Muscle layer of colon (tissue), 2 donors: ENCODE measurements around the gene WHAMM.
A peak's percentile ranks its signal among the peaks of the same experiment; 100 is the strongest.

Experiments used
- H3K27ac ChIP-seq: one replicate; pipeline ENCODE4 v1.7.0; 2013; ENCODE audit warnings: low read depth, mild to moderate bottlenecking, low read length, moderate library complexity
- H3K27me3 ChIP-seq, 2 donors: one replicate each; pipeline ENCODE4 v1.7.0; 2013; ENCODE audit warnings: low read length in 2 of 2, mild to moderate bottlenecking in 2 of 2; ENCODE audit not compliant: insufficient read depth in 2 of 2, control insufficient read depth in 1 of 2
- H3K36me3 ChIP-seq: one replicate; pipeline ENCODE4 v1.7.0; 2013; ENCODE audit warnings: mild to moderate bottlenecking, low read length; ENCODE audit not compliant: insufficient read depth
- H3K4me1 ChIP-seq: one replicate; pipeline ENCODE4 v1.7.0; 2013; ENCODE audit warnings: mild to moderate bottlenecking, low read length; ENCODE audit not compliant: insufficient read depth
- H3K4me3 ChIP-seq, 2 donors: one replicate each; pipeline ENCODE4 v1.7.0; 2013; ENCODE audit warnings: low read length in 2 of 2, low read depth in 1 of 2, mild to moderate bottlenecking in 1 of 2, moderate library complexity in 1 of 2
- H3K9ac ChIP-seq: one replicate; pipeline ENCODE4 v1.7.0; 2013; ENCODE audit warnings: low read length
- H3K9me3 ChIP-seq: one replicate; pipeline ENCODE4 v1.7.0; 2013; ENCODE audit warnings: mild to moderate bottlenecking, low read length
- donor health status: abdominal sarcoma.
- donor health status: Adenocarcinoma of cecum.

Gene WHAMM

DNA sequence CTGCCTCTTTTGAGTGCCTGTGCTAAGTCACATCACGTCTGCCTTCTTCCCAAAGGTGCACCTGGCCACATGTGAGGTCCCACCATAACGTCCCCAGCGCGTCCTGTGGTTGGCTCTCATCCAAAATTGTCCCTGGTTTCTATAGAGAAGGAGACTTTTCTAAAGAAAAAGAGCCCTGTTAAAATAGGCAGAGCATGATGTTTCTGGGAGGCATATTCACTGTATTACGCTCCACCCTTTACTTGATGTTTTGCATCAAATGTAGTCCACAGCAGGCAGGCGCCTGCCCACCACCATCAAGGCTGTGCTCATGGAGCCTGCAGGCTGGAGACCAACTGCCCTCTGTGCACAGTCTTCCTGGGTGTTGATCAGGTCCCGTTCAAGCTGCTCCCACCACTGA is 36.3 kb downstream of the WHAMM start:
- Histone ChIP-seq H3K4me1 (peaks cover 15% of the 10 kb centered on the region), H3K27me3 (no peaks in the 10 kb centered on the region), H3K27ac (no peak overlapping the region), H3K4me3 (no peak overlapping the region), H3K9ac (no peak overlapping the region), H3K36me3 (no peaks in the 10 kb centered on the region), H3K9me3 (no peaks in the 10 kb centered on the region)

DNA sequence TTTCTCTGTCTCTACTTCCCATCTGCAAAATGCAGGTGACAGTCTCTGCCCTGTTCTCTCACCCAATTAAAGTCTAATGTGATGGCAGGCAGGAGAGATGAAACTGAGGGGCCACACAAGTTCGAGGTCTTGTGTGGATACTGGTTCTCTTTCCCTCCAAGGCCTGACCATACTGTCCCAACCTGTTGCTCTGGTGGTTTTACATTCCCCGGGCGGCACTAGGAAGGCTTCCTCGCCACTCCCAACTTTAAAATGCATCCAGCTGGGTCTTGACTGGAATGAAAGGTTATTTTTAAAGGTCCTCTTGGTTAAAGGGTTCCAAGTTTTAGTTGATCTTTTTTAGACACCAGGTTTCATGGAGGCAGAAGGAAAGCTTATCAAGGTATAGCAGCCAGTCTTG is 37.2 kb downstream of the WHAMM start:
- no peak overlapping the region for H3K27ac ChIP-seq

GRCh38 chr15:82847703-82848102 is 38.3 kb downstream of the WHAMM start:
- Histone ChIP-seq H3K9ac (no peak overlapping the region), H3K9me3 (no peaks in the 10 kb centered on the region), H3K36me3 (peaks cover 6% of the 10 kb centered on the region), H3K4me3 (no peak overlapping the region), H3K27me3 (no peaks in the 10 kb centered on the region), H3K4me1 (peaks cover 15% of the 10 kb centered on the region), H3K27ac (no peak overlapping the region)

More for the DNA sequence above, 37.2 kb downstream of the WHAMM start:
- Histone ChIP-seq H3K9me3 (no peaks in the 10 kb centered on the region), H3K27me3 (no peaks in the 10 kb centered on the region), H3K36me3 (peaks cover 6% of the 10 kb centered on the region), H3K4me1 (peaks cover 15% of the 10 kb centered on the region), H3K9ac (no peak overlapping the region), H3K4me3 (no peak overlapping the region)

GRCh38 chr15:82848241-82848993 is 39.0 kb downstream of the WHAMM start:
- Histone ChIP-seq H3K27ac (no peak overlapping the region), H3K27me3 (no peaks in the 10 kb centered on the region), H3K36me3 (peaks cover 6% of the 10 kb centered on the region), H3K4me1 (peaks cover 15% of the 10 kb centered on the region), H3K4me3 (no peak overlapping the region), H3K9me3 (no peaks in the 10 kb centered on the region), H3K9ac (no peak overlapping the region)

DNA sequence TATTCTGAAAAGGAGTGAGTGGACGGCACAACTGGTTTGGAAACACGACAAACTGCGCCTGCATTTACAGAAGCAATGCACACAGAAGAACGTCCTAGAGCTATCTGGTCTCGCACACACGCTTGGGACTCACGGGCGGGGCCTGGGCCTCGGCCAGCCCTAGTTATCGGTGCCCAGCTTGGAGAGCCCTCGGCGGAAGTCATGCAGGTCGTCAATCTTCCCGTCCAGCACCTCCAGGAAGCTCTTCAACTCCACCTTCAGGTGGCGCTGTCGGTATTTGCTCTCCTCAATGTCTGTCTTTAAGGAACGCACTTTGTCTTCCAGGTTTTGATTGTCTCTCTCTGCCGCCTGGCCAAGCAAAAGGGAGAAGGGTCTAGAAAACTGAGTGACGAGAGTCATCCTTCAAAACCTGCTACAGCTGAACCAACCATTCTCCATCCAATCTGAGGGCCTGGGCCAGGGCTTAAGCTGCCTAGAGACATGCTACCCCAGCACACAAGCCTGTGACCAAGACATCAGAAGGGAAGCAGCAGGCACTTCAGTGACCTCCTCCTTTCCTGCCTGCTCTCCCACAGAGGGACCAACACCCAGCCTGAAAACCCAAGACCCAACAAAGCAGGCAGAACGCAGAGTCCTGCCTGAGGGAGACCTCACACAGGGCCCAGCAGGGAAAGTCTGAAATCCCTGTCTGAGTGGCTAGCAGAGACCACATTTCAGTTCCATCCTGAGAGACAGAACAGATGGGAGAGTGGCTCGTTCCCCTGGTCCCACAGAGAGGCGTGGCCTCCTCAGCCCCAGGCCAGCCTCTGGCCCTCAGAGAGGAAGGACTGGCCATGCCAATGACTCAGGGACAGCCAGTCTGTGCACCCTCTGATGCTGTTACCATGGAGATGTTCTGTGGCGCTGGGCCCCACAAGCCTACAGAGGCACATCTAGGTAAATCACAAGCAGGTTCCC is 40.4 kb downstream of the WHAMM start:
- Histone ChIP-seq H3K27ac (peak overlapping the region; percentile 27), H3K9ac (no peak overlapping the region), H3K36me3 (peaks cover 6% of the 10 kb centered on the region), H3K4me1 (peaks cover 15% of the 10 kb centered on the region), H3K27me3 (no peaks in the 10 kb centered on the region), H3K9me3 (no peaks in the 10 kb centered on the region), H3K4me3 (peak overlapping the region in 1 of 2 donors; percentile 18)

DNA sequence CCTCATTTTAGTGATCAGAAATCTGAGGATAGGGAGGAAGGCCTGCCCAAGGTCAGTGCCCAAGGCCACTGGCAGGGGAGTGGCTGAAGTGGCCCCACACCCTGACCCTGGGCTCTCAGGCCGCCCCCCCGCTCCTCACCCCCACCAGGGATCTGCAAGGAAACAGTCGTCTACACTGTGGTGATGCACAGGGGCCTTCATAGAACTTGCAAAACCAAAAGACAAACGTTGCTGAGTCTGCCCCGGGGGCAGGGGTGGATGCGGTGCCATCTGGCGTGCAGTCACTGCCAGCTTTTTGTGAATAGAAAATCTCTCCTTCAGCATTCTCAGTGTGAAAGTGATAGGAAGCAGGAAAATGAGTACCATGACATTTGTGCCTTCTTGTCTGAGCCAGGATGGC is 41.3 kb downstream of the WHAMM start:
- Histone ChIP-seq H3K9me3 (no peaks in the 10 kb centered on the region), H3K36me3 (peaks cover 6% of the 10 kb centered on the region), H3K27ac (no peak overlapping the region), H3K4me1 (peaks cover 15% of the 10 kb centered on the region), H3K4me3 (no peak overlapping the region), H3K27me3 (no peaks in the 10 kb centered on the region), H3K9ac (no peak overlapping the region)

GRCh38 chr15:82851306-82851850 is 42.0 kb downstream of the WHAMM start:
- Histone ChIP-seq H3K27ac (no peak overlapping the region), H3K36me3 (peaks cover 6% of the 10 kb centered on the region), H3K9ac (no peak overlapping the region), H3K4me3 (no peak overlapping the region), H3K27me3 (no peaks in the 10 kb centered on the region), H3K4me1 (peaks cover 15% of the 10 kb centered on the region), H3K9me3 (no peaks in the 10 kb centered on the region)

GRCh38 chr15:82851981-82852511 is 42.6 kb downstream of the WHAMM start:
- Histone ChIP-seq H3K4me3 (no peak overlapping the region), H3K27ac (no peak overlapping the region), H3K36me3 (peaks cover 6% of the 10 kb centered on the region), H3K9ac (no peak overlapping the region), H3K4me1 (peaks cover 15% of the 10 kb centered on the region), H3K27me3 (no peaks in the 10 kb centered on the region), H3K9me3 (no peaks in the 10 kb centered on the region)

DNA sequence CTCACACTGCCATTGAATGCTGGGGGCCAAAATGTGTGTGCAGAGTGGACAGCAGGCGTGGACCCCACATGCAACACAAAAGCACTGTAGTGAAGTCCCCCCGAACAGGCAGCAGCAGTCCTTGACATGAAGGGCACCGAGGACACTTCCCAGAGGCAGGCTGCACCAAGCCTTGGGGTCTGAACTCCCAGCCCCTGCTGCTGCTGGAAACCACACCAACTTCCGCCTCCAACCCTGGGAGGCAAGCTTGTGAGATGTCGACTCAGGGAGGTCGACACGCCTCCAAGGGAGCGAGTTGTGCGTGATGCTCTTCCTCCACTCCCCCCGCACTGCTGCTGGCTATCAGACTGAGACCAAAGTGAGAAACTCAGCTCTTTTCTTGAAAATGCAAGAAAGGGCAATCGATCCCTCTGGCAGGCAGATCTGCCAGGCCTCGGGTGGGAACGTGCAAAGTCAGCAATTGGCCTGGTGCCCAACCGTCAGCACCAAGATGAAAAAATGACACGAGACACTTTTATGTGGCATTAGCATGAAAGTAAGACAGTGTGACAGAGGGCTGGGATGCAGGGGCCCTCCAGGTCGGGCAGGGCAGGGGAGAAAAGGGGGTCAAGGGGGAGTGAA is 43.6 kb downstream of the WHAMM start:
- Histone ChIP-seq H3K27me3 (no peaks in the 10 kb centered on the region), H3K4me1 (peaks cover 15% of the 10 kb centered on the region), H3K9ac (no peak overlapping the region), H3K36me3 (peaks cover 6% of the 10 kb centered on the region), H3K9me3 (no peaks in the 10 kb centered on the region), H3K27ac (no peak overlapping the region), H3K4me3 (no peak overlapping the region)

DNA sequence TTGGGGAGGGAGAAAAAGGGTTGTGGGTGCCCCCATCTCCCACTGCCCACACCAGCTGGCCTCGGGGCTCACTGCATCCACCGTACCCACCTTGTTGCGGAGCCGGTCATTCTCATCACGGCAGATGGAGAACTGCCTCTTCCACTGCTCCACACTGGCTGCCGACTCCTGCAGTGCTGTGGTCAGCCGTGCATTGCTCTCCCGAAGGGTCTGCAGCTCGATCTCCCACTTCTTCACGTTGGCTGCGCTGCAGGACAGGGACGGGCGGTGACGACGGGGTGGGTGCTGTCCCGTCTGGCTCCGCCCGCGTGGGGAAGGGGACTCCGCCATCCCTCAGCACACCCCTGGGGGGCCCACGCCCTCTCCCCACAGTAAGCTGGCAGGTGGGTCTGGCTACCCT is 45.1 kb downstream of the WHAMM start:
- Histone ChIP-seq H3K9me3 (no peaks in the 10 kb centered on the region), H3K9ac (no peak overlapping the region), H3K4me3 (no peak overlapping the region), H3K27ac (no peak overlapping the region), H3K4me1 (peaks cover 10% of the 10 kb centered on the region), H3K36me3 (peaks cover 6% of the 10 kb centered on the region), H3K27me3 (no peaks in the 10 kb centered on the region)
